DND-41 (cell line): Measurements from ENCODE around the gene CCDC40.

ENCODE experiments used
- EZH2 ChIP-seq: IDR thresholded peaks from 3 replicates; pipeline ENCODE4 v1.6.1; 2012; ENCODE audit warnings: borderline replicate concordance, low read depth, mild to moderate bottlenecking, moderate library complexity, low read length, inconsistent platforms; ENCODE audit not compliant: severe bottlenecking
- TF ChIP-seq, protein P1 (sequence below): IDR thresholded peaks from 2 replicates; pipeline ENCODE4 v1.5.1; 2012; ENCODE audit warnings: borderline replicate concordance, low read length, moderate library complexity, mild to moderate bottlenecking; ENCODE audit not compliant: poor library complexity, severe bottlenecking; ENCODE audit errors: extremely low read depth

- TF ChIP-seq, protein P1, sequence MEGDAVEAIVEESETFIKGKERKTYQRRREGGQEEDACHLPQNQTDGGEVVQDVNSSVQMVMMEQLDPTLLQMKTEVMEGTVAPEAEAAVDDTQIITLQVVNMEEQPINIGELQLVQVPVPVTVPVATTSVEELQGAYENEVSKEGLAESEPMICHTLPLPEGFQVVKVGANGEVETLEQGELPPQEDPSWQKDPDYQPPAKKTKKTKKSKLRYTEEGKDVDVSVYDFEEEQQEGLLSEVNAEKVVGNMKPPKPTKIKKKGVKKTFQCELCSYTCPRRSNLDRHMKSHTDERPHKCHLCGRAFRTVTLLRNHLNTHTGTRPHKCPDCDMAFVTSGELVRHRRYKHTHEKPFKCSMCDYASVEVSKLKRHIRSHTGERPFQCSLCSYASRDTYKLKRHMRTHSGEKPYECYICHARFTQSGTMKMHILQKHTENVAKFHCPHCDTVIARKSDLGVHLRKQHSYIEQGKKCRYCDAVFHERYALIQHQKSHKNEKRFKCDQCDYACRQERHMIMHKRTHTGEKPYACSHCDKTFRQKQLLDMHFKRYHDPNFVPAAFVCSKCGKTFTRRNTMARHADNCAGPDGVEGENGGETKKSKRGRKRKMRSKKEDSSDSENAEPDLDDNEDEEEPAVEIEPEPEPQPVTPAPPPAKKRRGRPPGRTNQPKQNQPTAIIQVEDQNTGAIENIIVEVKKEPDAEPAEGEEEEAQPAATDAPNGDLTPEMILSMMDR = no peak
- no peak for TF ChIP-seq EZH2
Observed at GRCh38 chr17:80068301-80069222, 32.1 kb downstream of the CCDC40 start.
